B cell (primary cell): Measurements from ENCODE around the gene RAN. TPM values are rescaled to one million over a fixed set of nuclear protein-coding genes. Genes with fewer than 3 reads are reported as not detected.

Experiments
- ATAC-seq: fragments of 200-7000 bp; cut with Tn5 transposase; one replicate; pipeline ENCODE4 v1.10.0; 2021; ENCODE audit warnings: low read depth, mild to moderate bottlenecking, moderate number of reproducible peaks, moderate library complexity
- CTCF ChIA-PET: fragments of 350-600 bp; sonication (Branson Sonifier 250); formaldehyde crosslinking; loops from one replicate; lab custom pipeline; 2021; ENCODE audit warnings: antibody characterized with exemption, inconsistent platforms; lab: Charles Lee
- POLR2A ChIA-PET: fragments of 350-600 bp; sonication (Branson Sonifier 250); formaldehyde crosslinking; loops from one replicate; lab custom pipeline; 2021; ENCODE audit warnings: antibody characterized with exemption; lab: Charles Lee
- DNase-seq: peaks from one replicate; pipeline ENCODE4 v3.0.0; 2013
- H2AFZ ChIP-seq: 2 replicates; pipeline ENCODE4 v1.6.1; 2012; ENCODE audit warnings: mild to moderate bottlenecking, low read depth, low read length; ENCODE audit not compliant: insufficient read depth, poor library complexity, severe bottlenecking
- H3K27ac ChIP-seq, 2 donors: 1 replicate in 1 of 2; 2 replicates in 1 of 2; pipeline ENCODE4 v1.5.1; 2012 to 2013; ENCODE audit warnings: low read length in 2 of 2, mild to moderate bottlenecking in 2 of 2, moderate library complexity in 1 of 2
- H3K27me3 ChIP-seq, 4 experiments: fragments of 200-600 bp in 1 of 4; sonication (generic) in 1 of 4; replicated peaks in 1 of 4; 1 replicate in 2 of 4; 2 replicates in 2 of 4; pipeline versions ENCODE4 v1.6.1 to v1.7.0; 2013 to 2016; ENCODE audit warnings: low read length in 3 of 4, mild to moderate bottlenecking in 2 of 4, mixed read lengths in 1 of 4, moderate library complexity in 1 of 4; ENCODE audit not compliant: insufficient read depth in 4 of 4, control insufficient read depth in 3 of 4; ENCODE audit errors: control extremely low read depth in 1 of 4
- H3K36me3 ChIP-seq, 2 experiments: replicated peaks in 1 of 2; 1 replicate in 1 of 2; 2 replicates in 1 of 2; pipeline versions ENCODE4 v1.6.1 to v1.7.1; 2013; ENCODE audit warnings: low read length in 1 of 2; ENCODE audit not compliant: insufficient read depth in 2 of 2, control insufficient read depth in 1 of 2; ENCODE audit errors: control extremely low read depth in 1 of 2, extremely low read depth in 1 of 2
- H3K4me1 ChIP-seq, 2 donors: fragments of 200-600 bp in 1 of 2; sonication (generic) in 1 of 2; 1 replicate in 1 of 2; 2 replicates in 1 of 2; pipeline versions ENCODE4 v1.5.1 to v1.6.1; 2013 to 2017; ENCODE audit warnings: low read length in 2 of 2; ENCODE audit not compliant: control insufficient read depth in 2 of 2, insufficient read depth in 2 of 2
- H3K4me2 ChIP-seq: replicated peaks from 2 replicates; pipeline ENCODE3; 2012; ENCODE audit warnings: mild to moderate bottlenecking, low read depth, low read length; ENCODE audit not compliant: poor library complexity, severe bottlenecking
- H3K4me3 ChIP-seq, 5 experiments: fragments of 200-600 bp in 1 of 5; sonication (generic) in 1 of 5; 1 replicate in 3 of 5; 2 replicates in 2 of 5; pipeline versions ENCODE4 v1.5.1 to v1.7.0; 2011 to 2016; ENCODE audit warnings: low read length in 4 of 5, mild to moderate bottlenecking in 4 of 5, low read depth in 2 of 5, control low read depth in 1 of 5, moderate library complexity in 1 of 5; ENCODE audit not compliant: insufficient read depth in 1 of 5; ENCODE audit errors: control extremely low read depth in 1 of 5, extremely low read depth in 1 of 5
- H3K79me2 ChIP-seq: fragments of 200-600 bp; sonication (generic); one replicate; pipeline ENCODE4 v1.6.0; 2016; ENCODE audit warnings: low read length; ENCODE audit not compliant: control insufficient read depth, insufficient read depth
- H3K9ac ChIP-seq: fragments of 200-600 bp; sonication (generic); 2 replicates; pipeline ENCODE4 v1.6.1; 2017; ENCODE audit warnings: mild to moderate bottlenecking, low read length, moderate library complexity
- H3K9me3 ChIP-seq, 3 donors: one replicate each; pipeline versions ENCODE4 v1.6.1 to v1.7.1; 2013; ENCODE audit warnings: low read length in 2 of 3; ENCODE audit not compliant: control insufficient read depth in 2 of 3, insufficient read depth in 1 of 3; ENCODE audit errors: control extremely low read depth in 1 of 3
- H4K20me1 ChIP-seq: 2 replicates; pipeline ENCODE4 v1.6.0; 2012; ENCODE audit warnings: mild to moderate bottlenecking, low read length; ENCODE audit not compliant: insufficient read depth, control insufficient read depth, poor library complexity, severe bottlenecking
- H3K27ac Mint-ChIP-seq: one replicate; pipeline ENCODE4 v1.8.0; 2021; ENCODE audit warnings: mixed read lengths
- H3K27me3 Mint-ChIP-seq: one replicate; pipeline ENCODE4 v1.8.0; 2021; ENCODE audit warnings: mixed read lengths
- H3K4me1 Mint-ChIP-seq: one replicate; pipeline ENCODE4 v1.8.0; 2021; ENCODE audit warnings: mixed read lengths
- H3K4me3 Mint-ChIP-seq: one replicate; pipeline ENCODE4 v1.8.0; 2021; ENCODE audit warnings: mixed read lengths
- H3K9me3 Mint-ChIP-seq: one replicate; pipeline ENCODE4 v1.8.0; 2022; ENCODE audit warnings: mixed read lengths; ENCODE audit not compliant: insufficient read depth
- CTCF ChIP-seq: fragments of 200-600 bp; IDR thresholded peaks from one replicate; pipeline ENCODE4 v1.8.0; 2022; ENCODE audit warnings: antibody characterized with exemption, mild to moderate bottlenecking
- EZH2 ChIP-seq: IDR thresholded peaks from 2 replicates; pipeline ENCODE4 v1.6.1; 2012; ENCODE audit warnings: borderline replicate concordance, low read depth, mild to moderate bottlenecking, moderate library complexity, low read length; ENCODE audit not compliant: insufficient read depth, poor library complexity, severe bottlenecking
- WGBS: methylation state at CpG from one replicate; pipeline ENCODE4 v1.1.5; 2013; ENCODE audit warnings: missing lambda C conversion rate; ENCODE audit not compliant: insufficient coverage; 5-methylcytosine and 5-hydroxymethylcytosine counted together
- intact Hi-C: fragments of 100-400 bp; cut with micrococcal nuclease; formaldehyde crosslinking; loops from one replicate; pipeline ENCODE4 v1.10.0; 2022
- polyA plus RNA-seq: library from polyadenylated mRNA; depleted of rRNA; stranded (reverse); fragments of >200 nt; gene quantifications from 2 replicates; pipeline ENCODE4 v1.2.3, GENCODE V29; 2012
- total RNA-seq, 2 donors: library from RNA; stranded (reverse); fragments of 120-200 nt in 1 of 2; gene quantifications; 1 replicate in 1 of 2; 2 replicates in 1 of 2; pipeline versions ENCODE4 v1.2.3 to v1.2.4, GENCODE V29; 2013 to 2022

Gene RAN
- total and polyA plus RNA-seq, 2 donors (not counting 1 experiment from before 2014, with no cell fraction given), result 298 to 339 TPM

GRCh38 chr12:130879212-130879686 is 7.4 kb downstream of the RAN start:
- Histone ChIP-seq H3K4me3 (peak overlapping the region; percentile 25 to 62 (median 52)), H3K27ac (peak overlapping the region; percentile 65 to 80), H3K27me3 (no peaks in the 10 kb centered on the region), H3K4me1 (peaks cover 24 to 29% of the 10 kb centered on the region in 2 donors), H4K20me1 (peaks cover 9% of the 10 kb centered on the region), H3K4me2 (peak overlapping the region; percentile 80), H2AFZ (peak overlapping the region; percentile 68), H3K79me2 (peaks cover 10% of the 10 kb centered on the region), H3K9ac (peak overlapping the region; percentile 60), H3K9me3 (no peaks in the 10 kb centered on the region), H3K36me3 (peaks cover 13 to 30% of the 10 kb centered on the region in 2 experiments)
- Mint-ChIP-seq H3K4me1 (peaks cover 44% of the 10 kb centered on the region), H3K4me3 (peak overlapping the region; percentile 87), H3K9me3 (no peaks in the 10 kb centered on the region), H3K27ac (peak overlapping the region; percentile 93), H3K27me3 (no peaks in the 10 kb centered on the region)
- WGBS, result 59% methylated on average over 11 of the region's 13 CpGs
- TF ChIP-seq EZH2 (no peak), CTCF (no peak)
- ATAC-seq, result peak; percentile 78
- peak; percentile 82 for DNase-seq
- POLR2A ChIA-PET, result no interaction called here
- intact Hi-C loops, result loop anchor here (10.0 kb wide), 3 partner anchors 64 to 1206 kb away; partner anchors contain the start of gene PUS1
- CTCF ChIA-PET, result interaction anchor here (0.8 kb wide), 1 partner anchor 36 kb away, joined by 3 read pairs; no protein-coding TSS in a partner anchor

- Histone ChIP-seq H3K79me2 (peaks cover 4% of the 10 kb centered on the region), H3K4me3 (peak overlapping the region; percentile 21 to 62 (median 52)), H3K27ac (peak overlapping the region; percentile 65 to 80), H3K4me2 (peak overlapping the region; percentile 80), H3K27me3 (no peaks in the 10 kb centered on the region), H2AFZ (peak overlapping the region; percentile 68), H3K4me1 (peaks cover 21 to 29% of the 10 kb centered on the region in 2 donors), H4K20me1 (peaks cover 5% of the 10 kb centered on the region), H3K9ac (peak overlapping the region; percentile 60), H3K9me3 (no peaks in the 10 kb centered on the region), H3K36me3 (peaks cover 11 to 23% of the 10 kb centered on the region in 2 experiments)
- peak overlapping the region; percentile 87 for H3K4me3 Mint-ChIP-seq
- peak; percentile 29 for DNase-seq
- H3K27ac Mint-ChIP-seq, result peak overlapping the region; percentile 83
- no peak for TF ChIP-seq EZH2
- TF ChIP-seq CTCF, result no peak
- ChIA-PET CTCF (no interaction called here), POLR2A (no interaction called here)
- WGBS, result 91% methylated on average over 6 of the region's 17 CpGs
- intact Hi-C loops, result loop anchor here (10.0 kb wide), 3 partner anchors 65 to 1205 kb away; partner anchors contain the start of gene PUS1
- H3K9me3 Mint-ChIP-seq, result no peaks in the 10 kb centered on the region
- H3K27me3 Mint-ChIP-seq, result no peaks in the 10 kb centered on the region
- peaks cover 40% of the 10 kb centered on the region for H3K4me1 Mint-ChIP-seq
- ATAC-seq, result no peak
Measured at GRCh38 chr12:130879781-130880389, 8.0 kb downstream of the RAN start.
